Naive thymus-derived CD4-positive, alpha-beta T cell (primary cell): ENCODE data around the gene PCSK7. TPM values are rescaled to one million over a fixed set of nuclear protein-coding genes. Genes with fewer than 3 reads are reported as not detected.

Experiments used
- ATAC-seq: fragments of 150-1000 bp; cut with Tn5 transposase; 2 replicates; pipeline ENCODE4 v1.10.0; 2021; ENCODE audit warnings: mild to moderate bottlenecking, moderate library complexity
- CTCF ChIA-PET: fragments of 350-600 bp; sonication (Branson Sonifier 250); formaldehyde crosslinking; loops from one replicate; lab custom pipeline; 2021; ENCODE audit warnings: antibody characterized with exemption; lab: Charles Lee
- POLR2A ChIA-PET: fragments of 350-600 bp; sonication (Branson Sonifier 250); formaldehyde crosslinking; loops from one replicate; lab custom pipeline; 2021; ENCODE audit warnings: antibody characterized with exemption, inconsistent platforms; lab: Charles Lee
- DNase-seq, 9 donors: peaks; one replicate each; pipeline versions ENCODE4 v3.0.0 to v3.0.0-alpha.2; 2020 to 2022; ENCODE audit warnings: mixed read lengths in 1 of 9
- H3K27ac ChIP-seq: one replicate; pipeline ENCODE4 v1.7.0; 2013; ENCODE audit warnings: mild to moderate bottlenecking, low read depth, low read length, moderate library complexity
- H3K27me3 ChIP-seq, 2 donors: one replicate each; pipeline ENCODE4 v1.7.0; 2013; ENCODE audit warnings: low read length in 2 of 2, mild to moderate bottlenecking in 2 of 2, moderate library complexity in 2 of 2; ENCODE audit not compliant: control insufficient read depth in 2 of 2, insufficient read depth in 2 of 2
- H3K36me3 ChIP-seq, 3 experiments: 1 replicate in 2 of 3; 2 replicates in 1 of 3; pipeline ENCODE4 v1.7.0; 2013; ENCODE audit warnings: low read length in 3 of 3, mild to moderate bottlenecking in 3 of 3, moderate library complexity in 1 of 3; ENCODE audit not compliant: insufficient read depth in 3 of 3, control insufficient read depth in 2 of 3
- H3K4me1 ChIP-seq, 2 donors: one replicate each; pipeline ENCODE4 v1.7.0; 2013; ENCODE audit warnings: low read length in 2 of 2, mild to moderate bottlenecking in 2 of 2, moderate library complexity in 1 of 2; ENCODE audit not compliant: control insufficient read depth in 2 of 2, insufficient read depth in 2 of 2
- H3K4me3 ChIP-seq: 2 replicates; pipeline ENCODE4 v1.7.0; 2013; ENCODE audit warnings: mild to moderate bottlenecking, low read length
- H3K9me3 ChIP-seq, 3 experiments: 1 replicate in 2 of 3; 2 replicates in 1 of 3; pipeline ENCODE4 v1.7.0; 2013; ENCODE audit warnings: low read length in 3 of 3; ENCODE audit not compliant: control insufficient read depth in 2 of 3
- H3K27ac Mint-ChIP-seq, 9 donors: one replicate each; pipeline ENCODE4 v1.8.0; 2020 to 2022; ENCODE audit warnings: mixed read lengths in 9 of 9, mild to moderate bottlenecking in 8 of 9, moderate library complexity in 5 of 9, inconsistent platforms in 2 of 9
- H3K27me3 Mint-ChIP-seq, 5 donors: one replicate each; pipeline ENCODE4 v1.8.0; 2021 to 2022; ENCODE audit warnings: mixed read lengths in 5 of 5, mild to moderate bottlenecking in 1 of 5
- H3K36me3 Mint-ChIP-seq, 5 donors: one replicate each; pipeline ENCODE4 v1.8.0; 2020 to 2022; ENCODE audit warnings: mixed read lengths in 5 of 5, mild to moderate bottlenecking in 3 of 5, inconsistent platforms in 1 of 5
- H3K4me1 Mint-ChIP-seq, 7 donors: one replicate each; pipeline ENCODE4 v1.8.0; 2020 to 2022; ENCODE audit warnings: mixed read lengths in 7 of 7, mild to moderate bottlenecking in 3 of 7, inconsistent platforms in 1 of 7
- H3K4me3 Mint-ChIP-seq, 10 donors: one replicate each; pipeline ENCODE4 v1.8.0; 2020 to 2022; ENCODE audit warnings: mild to moderate bottlenecking in 10 of 10, mixed read lengths in 10 of 10, moderate library complexity in 6 of 10, inconsistent platforms in 2 of 10
- H3K9me3 Mint-ChIP-seq, 11 donors: one replicate each; pipeline ENCODE4 v1.8.0; 2020 to 2022; ENCODE audit warnings: mixed read lengths in 11 of 11, mild to moderate bottlenecking in 4 of 11, inconsistent platforms in 1 of 11, moderate library complexity in 1 of 11
- intact Hi-C, 2 donors: fragments of 100-400 bp; cut with micrococcal nuclease; formaldehyde crosslinking; loops; one replicate each; pipeline ENCODE4 v1.15.1; 2023
- polyA plus RNA-seq, 2 donors: library from polyadenylated mRNA; unstranded; fragments of 300-500 nt; fragmentation: Illumina TruSeq; gene quantifications; one replicate each; pipeline ENCODE4 v1.2.3, GENCODE V29; 2021
- total RNA-seq, 6 experiments: library from RNA in 5 of 6; stranded (reverse) in 5 of 6; gene quantifications; 1 replicate in 5 of 6; 2 replicates in 1 of 6; pipeline ENCODE4 v1.2.3 and lab custom pipeline; 2021 to 2026

The PCSK7 gene
- total and polyA plus RNA-seq, 7 experiments from 2014 or later: 45.4 to 319 (median 290) TPM

DNA sequence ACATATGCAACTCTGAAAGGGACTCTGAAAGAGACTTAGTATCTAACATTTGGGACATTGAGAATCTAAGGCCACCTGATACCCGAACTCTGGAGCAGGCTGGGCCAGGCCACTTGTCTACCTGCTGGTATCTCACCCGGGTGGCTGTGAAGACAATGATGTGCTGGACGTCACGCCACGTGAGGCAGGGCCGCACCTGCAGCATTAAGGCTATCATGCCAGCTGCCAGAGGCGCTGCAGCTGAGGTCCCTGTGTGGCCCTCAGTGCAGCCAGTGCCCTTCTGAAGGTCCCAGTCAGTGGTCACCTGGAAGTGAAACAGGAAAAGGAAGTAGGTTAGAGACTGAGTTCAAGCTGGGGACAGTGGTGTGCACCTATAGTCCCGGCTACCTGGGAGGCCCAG is 12.4 kb downstream of the PCSK7 start:
- CTCF ChIA-PET: interaction anchor here (1.5 kb wide), 1 partner anchor 428 kb away, joined by 3 read pairs; the partner anchor contains the start of gene APOA5
- no peak for ATAC-seq
- H3K9me3 Mint-ChIP-seq: no peaks in the 10 kb centered on the region
- DNase-seq: no peak
- peaks cover 9 to 66% (median 26%) of the 10 kb centered on the region in 5 donors for H3K36me3 Mint-ChIP-seq
- Histone ChIP-seq H3K4me1 (no peaks in the 10 kb centered on the region), H3K4me3 (no peak overlapping the region), H3K9me3 (no peaks in the 10 kb centered on the region), H3K36me3 (peaks cover 47 to 95% (median 55%) of the 10 kb centered on the region in 3 experiments), H3K27ac (no peak overlapping the region), H3K27me3 (no peaks in the 10 kb centered on the region)
- intact Hi-C loops: no loop called here
- no peaks in the 10 kb centered on the region for H3K27me3 Mint-ChIP-seq
- POLR2A ChIA-PET: interaction anchor here (0.8 to 2.9 kb wide), 3 partner anchors 9 to 40 kb away, joined by 3 to 16 read pairs (median 3); no protein-coding TSS in a partner anchor
- H3K4me1 Mint-ChIP-seq: peaks cover 0 to 7% (median 4%) of the 10 kb centered on the region in 7 donors
- no peak overlapping the region for H3K4me3 Mint-ChIP-seq
- H3K27ac Mint-ChIP-seq: peak overlapping the region in 2 of 9 donors; percentile 62 to 69

DNA sequence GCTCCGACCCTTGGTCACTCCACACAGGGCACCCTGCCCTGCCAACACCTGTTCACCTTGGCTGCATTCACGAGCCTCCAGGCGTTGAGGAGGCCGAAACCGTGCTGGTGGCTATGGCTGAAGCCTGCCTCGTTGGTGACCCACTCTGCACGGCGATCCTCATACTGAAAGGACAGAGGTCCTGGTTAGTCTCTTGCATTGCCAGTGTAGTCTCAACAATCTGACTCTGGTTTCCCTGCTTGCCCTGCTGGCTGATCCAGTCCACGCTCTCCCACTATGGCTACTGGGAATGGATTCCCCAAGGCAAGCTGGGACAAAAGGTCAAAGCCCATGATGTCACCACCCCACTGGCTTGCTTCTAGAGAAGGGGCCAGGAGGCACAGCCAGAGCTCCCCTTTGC is 12.9 kb downstream of the PCSK7 start:
- CTCF ChIA-PET: interaction anchor here (1.5 kb wide), 1 partner anchor 428 kb away, joined by 3 read pairs; the partner anchor contains the start of gene APOA5
- H3K4me3 ChIP-seq: no peak overlapping the region
- Mint-ChIP-seq H3K4me3 (no peak overlapping the region), H3K27ac (peak overlapping the region in 2 of 9 donors; percentile 62 to 69), H3K36me3 (peaks cover 9 to 68% (median 25%) of the 10 kb centered on the region in 5 donors), H3K27me3 (no peaks in the 10 kb centered on the region), H3K9me3 (no peaks in the 10 kb centered on the region), H3K4me1 (peaks cover 0 to 7% (median 4%) of the 10 kb centered on the region in 7 donors)
- ATAC-seq: no peak
- H3K4me1 ChIP-seq: no peaks in the 10 kb centered on the region
- H3K27me3 ChIP-seq: no peaks in the 10 kb centered on the region
- H3K27ac ChIP-seq: no peak overlapping the region
- H3K36me3 ChIP-seq: peaks cover 42 to 95% (median 58%) of the 10 kb centered on the region in 3 experiments
- H3K9me3 ChIP-seq: no peaks in the 10 kb centered on the region
- intact Hi-C loops: no loop called here
- POLR2A ChIA-PET: interaction anchor here (0.8 to 2.9 kb wide), 2 partner anchors 10 to 40 kb away, joined by 3 to 16 read pairs; no protein-coding TSS in a partner anchor
- DNase-seq: no peak

DNA sequence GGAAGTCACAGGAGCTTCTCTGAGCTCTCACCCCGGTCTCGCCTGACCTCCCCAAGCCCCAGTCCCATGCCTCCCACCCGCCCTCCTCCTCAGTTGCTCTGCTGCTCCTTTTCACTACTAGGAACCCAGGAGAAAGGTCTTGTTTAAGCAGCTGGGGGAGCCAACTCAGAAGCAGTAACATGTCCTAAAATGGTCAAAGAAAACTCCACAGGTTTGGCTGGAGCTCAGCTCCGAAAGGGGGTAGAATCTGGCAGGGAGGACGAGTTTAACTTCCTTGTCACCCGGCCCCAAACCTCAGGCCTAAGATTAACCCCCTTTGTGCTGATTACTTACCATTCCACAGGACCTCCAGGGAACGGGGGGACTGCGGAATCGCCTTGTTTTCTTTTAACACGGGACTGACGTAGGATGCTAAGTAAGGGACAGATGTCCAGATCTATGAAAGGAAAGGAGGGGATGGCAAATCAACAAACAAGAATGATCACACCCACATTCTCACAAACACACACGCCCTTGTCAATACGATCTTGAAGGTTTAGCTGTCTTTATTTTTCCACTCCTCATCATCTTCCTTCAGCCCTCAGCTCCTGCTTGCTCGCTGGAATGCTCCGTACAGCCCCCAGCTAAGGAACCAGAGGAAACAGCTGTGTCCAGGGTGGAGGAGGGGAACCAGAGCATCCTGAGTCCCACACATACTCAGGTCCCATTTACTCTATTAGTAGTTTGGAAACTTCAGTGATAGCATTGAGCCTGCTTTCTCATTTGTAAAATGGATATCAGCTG is 13.5 kb downstream of the PCSK7 start:
- peak overlapping the region in 4 of 9 donors; percentile 32 to 54 (median 40) for H3K27ac Mint-ChIP-seq

DNA sequence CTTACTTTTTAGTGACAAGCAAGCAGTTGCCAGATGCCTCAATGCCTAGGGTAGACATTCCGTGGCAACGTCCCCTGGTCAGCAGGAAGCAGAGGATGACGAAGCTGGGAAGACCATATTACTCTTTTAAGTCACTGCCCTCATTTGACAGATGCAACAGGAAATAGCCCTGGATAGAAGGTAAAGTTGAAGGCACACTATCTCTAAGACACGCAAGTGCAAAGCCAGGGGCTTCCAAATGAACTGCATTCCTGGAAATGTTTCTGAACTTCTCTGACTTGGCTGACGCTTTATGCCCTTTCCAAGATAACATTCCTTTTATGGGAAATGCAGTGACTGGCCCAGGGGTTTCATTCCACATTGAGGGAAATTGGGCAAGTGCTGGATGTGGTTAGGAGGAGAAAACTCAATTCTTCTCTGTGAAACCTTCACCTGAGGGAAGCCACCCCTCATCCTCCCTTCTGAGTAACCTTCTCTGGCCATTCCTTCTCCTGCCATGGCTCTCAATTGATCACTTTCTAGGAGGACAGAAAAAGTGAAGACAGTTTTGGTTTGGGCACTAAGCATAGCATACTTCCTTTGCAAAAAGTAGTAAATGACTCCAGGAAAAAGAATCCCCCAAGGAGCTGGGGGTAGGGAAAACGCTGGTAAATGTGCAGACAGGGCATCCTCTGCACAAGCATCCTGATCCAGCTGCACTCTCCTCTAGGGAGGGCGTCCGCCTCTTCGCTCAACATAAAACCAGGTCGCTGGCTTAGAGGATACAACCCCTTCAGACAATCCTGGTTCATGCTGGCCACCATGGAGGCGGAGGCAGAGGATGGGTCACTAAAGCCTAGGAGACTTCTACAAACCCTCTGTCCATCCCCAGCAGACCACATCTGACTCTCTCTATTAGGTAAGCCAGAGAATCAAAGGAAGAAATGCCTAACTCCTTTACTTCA is 14.5 kb downstream of the PCSK7 start:
- intact Hi-C loops: no loop called here
- Mint-ChIP-seq H3K36me3 (peaks cover 17 to 73% (median 34%) of the 10 kb centered on the region in 5 donors), H3K9me3 (no peaks in the 10 kb centered on the region), H3K4me1 (peaks cover 0 to 7% (median 4%) of the 10 kb centered on the region in 7 donors), H3K27ac (peak overlapping the region in 7 of 9 donors; percentile 22 to 78 (median 41)), H3K4me3 (no peak overlapping the region), H3K27me3 (no peaks in the 10 kb centered on the region)
- Histone ChIP-seq H3K4me3 (no peak overlapping the region), H3K36me3 (peaks cover 40 to 92% (median 56%) of the 10 kb centered on the region in 3 experiments), H3K27me3 (no peaks in the 10 kb centered on the region), H3K27ac (no peak overlapping the region), H3K9me3 (no peaks in the 10 kb centered on the region), H3K4me1 (no peaks in the 10 kb centered on the region)
- DNase-seq (no peak), ATAC-seq (no peak)
- ChIA-PET POLR2A (interaction anchor here (1.0 kb wide), 1 partner anchor 9 kb away, joined by 3 read pairs; no protein-coding TSS in a partner anchor), CTCF (interaction anchor here (0.6 kb wide), 1 partner anchor 85 kb away, joined by 4 read pairs; no protein-coding TSS in a partner anchor)

More for the DNA sequence above, 13.5 kb downstream of the PCSK7 start:
- peaks cover 0 to 7% (median 4%) of the 10 kb centered on the region in 7 donors for H3K4me1 Mint-ChIP-seq
- H3K4me1 ChIP-seq: no peaks in the 10 kb centered on the region
- H3K9me3 ChIP-seq: no peaks in the 10 kb centered on the region
- no peaks in the 10 kb centered on the region for H3K9me3 Mint-ChIP-seq
- no peak overlapping the region for H3K27ac ChIP-seq
- DNase-seq (no peak), ATAC-seq (no peak)
- H3K27me3 Mint-ChIP-seq: no peaks in the 10 kb centered on the region
- CTCF ChIA-PET: interaction anchor here (0.6 kb wide), 1 partner anchor 86 kb away, joined by 4 read pairs; no protein-coding TSS in a partner anchor
- POLR2A ChIA-PET: interaction anchor here (2.9 kb wide), 1 partner anchor 11 kb away, joined by 16 read pairs; no protein-coding TSS in a partner anchor
- no peak overlapping the region for H3K4me3 Mint-ChIP-seq
- H3K36me3 Mint-ChIP-seq: peaks cover 12 to 72% (median 29%) of the 10 kb centered on the region in 5 donors
- no peaks in the 10 kb centered on the region for H3K27me3 ChIP-seq
- no peak overlapping the region for H3K4me3 ChIP-seq
- intact Hi-C loops: no loop called here
- H3K36me3 ChIP-seq: peaks cover 40 to 93% (median 59%) of the 10 kb centered on the region in 3 experiments

DNA sequence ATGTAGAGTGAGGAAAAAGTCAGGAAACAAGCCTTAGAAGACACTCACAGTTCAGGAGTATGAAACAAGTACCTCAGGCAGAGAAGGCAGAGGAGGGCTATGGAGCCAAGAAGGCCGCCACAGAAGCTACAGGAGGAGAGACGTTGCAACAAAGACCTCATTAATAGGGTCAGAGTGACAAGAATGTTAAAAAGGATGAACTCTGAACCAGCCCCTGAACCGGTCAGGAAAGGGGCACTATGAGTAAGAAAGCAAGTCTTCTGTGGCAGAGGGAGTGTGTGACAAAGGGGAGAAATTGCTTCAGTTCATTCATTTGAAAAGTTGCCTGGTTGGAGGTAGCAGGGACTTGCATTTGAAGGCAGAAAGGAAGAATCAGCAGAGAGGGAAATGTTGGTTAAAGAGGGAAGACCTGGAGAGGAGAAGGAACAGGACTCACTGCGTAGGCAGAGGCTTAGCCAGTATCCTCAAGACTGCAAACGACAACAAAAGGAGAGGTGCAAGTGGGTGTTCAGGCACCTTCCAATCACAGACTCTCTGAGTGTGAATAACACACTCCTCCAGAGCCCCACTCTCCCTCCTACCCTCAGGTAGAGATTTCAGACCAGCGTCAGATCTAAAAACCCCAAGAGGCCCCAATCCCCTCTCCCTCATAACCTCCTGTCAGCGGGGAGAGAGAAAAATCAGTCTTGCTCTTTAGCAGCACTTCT is 17.3 kb downstream of the PCSK7 start:
- no peaks in the 10 kb centered on the region for H3K27me3 Mint-ChIP-seq
- ChIA-PET CTCF (interaction anchor here (1.1 kb wide), 1 partner anchor 12 kb away, joined by 3 read pairs; no protein-coding TSS in a partner anchor), POLR2A (interaction anchor here (1.3 to 1.4 kb wide), 2 partner anchors 12 to 16 kb away, joined by 3 to 4 read pairs; no protein-coding TSS in a partner anchor)
- intact Hi-C loops: no loop called here
- H3K4me3 Mint-ChIP-seq: no peak overlapping the region
- ATAC-seq: no peak
- H3K27ac Mint-ChIP-seq: peak overlapping the region in 8 of 9 donors; percentile 10 to 88 (median 52)
- H3K9me3 ChIP-seq: no peaks in the 10 kb centered on the region
- H3K27me3 ChIP-seq: no peaks in the 10 kb centered on the region
- peaks cover 22 to 70% (median 33%) of the 10 kb centered on the region in 5 donors for H3K36me3 Mint-ChIP-seq
- no peaks in the 10 kb centered on the region for H3K9me3 Mint-ChIP-seq
- H3K27ac ChIP-seq: no peak overlapping the region
- H3K4me1 Mint-ChIP-seq: peaks cover 0 to 13% (median 3%) of the 10 kb centered on the region in 7 donors
- H3K4me3 ChIP-seq: no peak overlapping the region
- H3K36me3 ChIP-seq: peaks cover 20 to 85% (median 56%) of the 10 kb centered on the region in 3 experiments
- H3K4me1 ChIP-seq: no peaks in the 10 kb centered on the region
- no peak for DNase-seq
